GM11168 (cell line): ENCODE results near the gene BLCAP.

Source experiments
- in situ Hi-C: fragments of 300-500 bp; cut with MboI; formaldehyde crosslinking; loops from one replicate; pipeline ENCODE4 v1.12.0; 2022; ENCODE audit warnings: low sequenced_read_pairs; ENCODE audit not compliant: unreplicated experiment

Gene BLCAP

DNA sequence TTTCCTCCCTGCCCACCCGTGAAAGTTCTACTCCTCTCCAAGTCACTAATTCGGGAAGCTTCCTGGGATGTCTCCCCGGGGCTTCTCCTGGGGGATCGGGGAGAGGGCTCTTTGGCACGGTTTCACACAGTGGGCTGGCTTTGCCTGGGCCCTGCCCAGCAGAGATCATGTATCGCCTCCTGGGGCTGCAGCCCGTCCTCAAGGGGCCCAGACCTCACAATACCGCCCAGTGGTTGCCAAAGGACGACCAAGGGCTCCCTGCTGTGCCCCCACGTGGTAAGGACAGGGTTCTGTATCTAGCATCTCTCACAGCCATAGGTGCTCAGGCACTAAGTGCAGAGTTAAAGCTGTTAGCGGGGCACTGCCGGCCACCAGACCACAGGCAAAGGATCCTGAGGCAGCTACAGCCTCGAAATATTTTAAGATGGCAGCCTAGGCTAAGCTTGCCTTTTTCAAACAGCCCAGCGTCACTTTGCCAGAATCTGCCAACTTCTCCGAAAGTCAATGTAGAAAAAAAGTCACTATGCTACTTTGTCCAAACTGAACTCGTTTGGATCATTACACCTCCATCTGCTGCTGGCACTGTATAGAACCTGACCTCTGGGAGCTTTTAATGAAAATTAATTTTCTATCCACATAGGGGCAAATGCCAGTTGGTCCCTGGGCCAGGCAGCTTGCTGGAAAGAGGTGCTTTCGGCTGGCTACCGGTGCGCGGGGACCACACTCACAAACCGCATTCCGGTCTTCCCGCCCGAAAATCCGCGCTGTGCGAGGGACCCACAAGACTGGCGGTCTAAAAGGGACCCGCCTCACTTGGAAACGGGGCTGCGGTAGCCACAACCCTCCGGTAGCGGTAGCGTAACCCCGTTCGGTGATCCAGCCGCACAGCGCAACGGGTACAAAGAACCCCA lies 7.9 kb downstream of the BLCAP start:
- in situ Hi-C loops, result loop anchor here (10.0 kb wide), 1 partner anchor 115 kb away; no protein-coding TSS in a partner anchor

- in situ Hi-C loops, result no loop called here
These were observed 8.8 kb downstream of the BLCAP start for GRCh38 chr20:37518606-37519507.

- in situ Hi-C loops, result no loop called here
These were observed 9.6 kb downstream of the BLCAP start for GRCh38 chr20:37518059-37518458.

GRCh38 chr20:37516811-37517750 lies 10.6 kb downstream of the BLCAP start:
- in situ Hi-C loops, result no loop called here

GRCh38 chr20:37515876-37516275 lies 11.8 kb downstream of the BLCAP start:
- in situ Hi-C loops, result no loop called here

DNA sequence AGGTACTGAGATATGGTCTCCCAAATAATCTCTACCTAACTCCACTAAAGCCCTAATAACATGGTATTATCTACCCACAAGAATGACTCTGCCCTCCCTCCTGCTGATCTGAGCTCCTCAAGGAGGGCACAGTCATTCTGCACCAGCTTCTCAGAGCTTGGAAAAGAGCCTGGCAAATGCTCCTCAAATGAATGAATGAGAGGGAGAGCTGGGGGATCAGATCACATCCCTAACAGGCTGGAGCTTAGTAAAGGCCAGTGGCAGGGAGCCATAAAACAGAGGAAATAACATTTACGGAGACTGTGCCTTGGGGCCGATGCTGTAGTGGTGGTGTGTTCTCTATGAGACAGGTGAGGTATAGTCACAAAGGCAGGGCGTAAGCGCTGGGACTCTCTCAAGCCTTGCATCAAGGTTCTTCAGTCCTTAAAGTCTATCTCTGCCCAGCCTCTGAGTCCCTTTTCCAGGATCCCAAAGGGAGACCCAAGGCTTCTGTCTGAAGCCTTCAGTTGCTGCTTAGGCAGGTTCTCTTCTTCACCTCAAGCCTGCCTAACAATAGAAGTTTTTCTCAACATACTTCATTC lies 13.8 kb downstream of the BLCAP start:
- in situ Hi-C loops, result no loop called here

DNA sequence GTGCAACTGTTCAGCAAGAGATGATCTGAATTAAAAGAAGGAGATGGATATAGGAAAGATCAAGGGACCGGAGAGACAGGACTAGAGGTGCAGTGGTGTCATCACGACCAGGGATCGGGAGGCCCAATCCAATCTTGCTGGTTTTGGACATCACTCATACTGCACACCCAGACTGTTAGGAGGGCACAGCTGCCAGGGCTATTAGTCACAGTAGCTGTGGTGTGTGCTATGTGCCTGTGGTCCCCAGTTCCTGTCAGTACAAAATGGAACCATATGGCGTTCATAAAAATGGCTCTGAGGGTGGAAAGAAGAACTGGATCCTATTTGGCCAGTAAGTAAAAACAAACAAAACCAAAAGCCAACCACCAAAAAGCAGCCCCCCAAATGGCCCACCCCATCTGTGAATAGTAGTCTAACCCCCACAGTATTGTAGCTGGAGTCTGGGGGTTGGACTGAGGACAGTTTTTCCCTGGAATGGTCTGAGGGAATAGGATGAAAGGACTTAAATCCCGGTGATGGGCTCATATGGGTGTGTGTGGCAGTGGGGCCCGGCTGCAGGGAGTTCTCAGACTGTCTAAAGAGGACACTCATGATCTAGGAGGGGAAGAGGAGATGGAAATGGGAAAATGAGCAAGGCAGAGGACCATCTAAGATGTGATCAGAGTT lies 15.9 kb downstream of the BLCAP start:
- in situ Hi-C loops, result no loop called here

DNA sequence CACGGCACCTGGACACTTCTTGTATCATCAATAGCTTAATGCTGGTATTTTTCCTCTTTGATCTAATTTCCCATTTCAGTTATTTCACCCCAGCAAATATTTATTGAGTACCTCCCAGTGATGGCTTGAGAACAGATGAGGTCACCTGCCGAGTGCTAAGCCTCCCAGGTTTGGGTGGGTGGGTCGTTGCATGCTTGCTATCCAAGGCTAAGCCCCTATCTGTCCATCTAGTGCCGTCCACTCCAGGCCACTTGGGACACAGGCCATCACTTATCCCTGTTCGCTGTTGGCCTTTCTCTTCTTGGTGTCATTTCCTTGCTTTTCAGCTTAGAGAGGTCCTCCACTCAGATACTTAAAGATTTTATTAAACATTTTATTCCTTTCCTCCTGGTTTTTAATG lies 17.4 kb downstream of the BLCAP start:
- in situ Hi-C loops, result no loop called here

GRCh38 chr20:37506152-37506725 lies 21.4 kb downstream of the BLCAP start:
- in situ Hi-C loops, result no loop called here

DNA sequence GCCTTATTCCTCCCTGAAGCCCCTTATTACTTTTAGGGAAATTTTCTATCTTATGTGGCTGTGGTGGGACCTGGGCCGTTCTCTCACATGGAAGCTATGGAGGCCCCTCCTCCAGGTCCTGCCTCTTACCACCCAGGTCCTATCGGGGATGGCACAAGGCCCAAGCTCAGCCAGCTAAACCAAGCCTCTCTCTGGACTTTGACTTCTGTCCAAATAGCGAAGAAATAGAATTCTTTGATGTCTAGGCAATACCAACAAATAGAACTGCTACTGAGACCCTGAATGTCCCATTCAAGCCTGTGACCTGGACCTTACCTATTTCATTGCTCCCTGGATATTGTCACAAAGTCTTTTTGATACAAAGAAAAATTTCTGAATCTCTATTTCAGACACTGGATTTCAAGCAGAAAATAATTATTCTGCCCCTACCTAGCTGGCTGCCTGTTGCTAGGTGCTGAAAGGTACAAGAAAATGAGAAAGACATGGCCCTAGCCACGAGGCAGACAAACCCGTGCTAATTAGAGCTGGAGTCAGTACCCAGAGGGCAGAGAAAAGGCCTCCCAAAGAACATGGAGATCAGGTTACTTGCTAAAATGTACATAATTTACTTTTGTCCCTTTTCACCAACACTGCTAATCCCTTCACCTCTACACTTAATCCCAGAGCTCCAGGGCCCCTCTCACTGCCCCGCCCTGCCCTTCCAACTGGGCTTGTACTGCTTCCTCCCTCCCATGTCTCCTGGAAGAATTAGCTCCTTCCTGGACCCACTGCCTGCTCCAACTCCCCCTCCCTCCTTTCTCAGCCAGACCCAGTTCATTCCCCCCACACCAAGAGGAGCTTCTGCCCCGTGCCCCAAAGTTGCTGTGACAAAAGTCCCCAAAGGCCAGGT lies 22.2 kb downstream of the BLCAP start:
- in situ Hi-C loops, result no loop called here

GRCh38 chr20:37504404-37505096 lies 23.1 kb downstream of the BLCAP start:
- in situ Hi-C loops, result no loop called here

DNA sequence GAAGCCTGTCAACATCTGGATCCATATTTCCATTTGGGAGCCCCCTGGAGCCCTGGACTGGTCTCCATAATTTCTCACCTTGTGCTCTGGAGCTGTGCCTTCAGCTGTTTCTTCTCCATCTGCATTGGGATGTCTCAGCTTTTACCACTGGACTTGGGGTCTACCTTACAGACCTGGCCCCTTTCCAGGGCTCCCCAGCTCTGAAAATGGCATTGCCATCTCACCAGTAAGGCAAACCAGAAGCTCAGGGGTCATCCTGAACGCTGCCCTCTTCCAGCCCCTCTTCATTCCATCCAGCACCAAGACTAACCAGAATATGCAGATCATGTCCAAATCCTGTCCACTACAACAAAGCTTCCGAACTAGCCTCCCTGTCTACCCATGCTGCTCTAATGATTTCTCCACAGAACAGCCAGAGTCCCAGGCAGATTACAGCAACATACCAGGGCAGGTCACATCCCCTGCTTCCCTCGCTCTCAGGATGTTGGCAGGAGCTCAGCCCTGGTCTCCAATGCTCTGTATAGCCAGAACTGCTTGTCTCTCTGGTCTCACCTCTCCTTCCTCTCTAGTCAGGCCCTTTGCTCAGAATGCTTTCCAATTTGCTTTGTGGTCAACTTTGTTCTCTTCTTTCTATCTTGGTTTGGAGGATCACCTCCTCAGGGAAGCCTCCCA lies 24.3 kb downstream of the BLCAP start:
- in situ Hi-C loops, result no loop called here

DNA sequence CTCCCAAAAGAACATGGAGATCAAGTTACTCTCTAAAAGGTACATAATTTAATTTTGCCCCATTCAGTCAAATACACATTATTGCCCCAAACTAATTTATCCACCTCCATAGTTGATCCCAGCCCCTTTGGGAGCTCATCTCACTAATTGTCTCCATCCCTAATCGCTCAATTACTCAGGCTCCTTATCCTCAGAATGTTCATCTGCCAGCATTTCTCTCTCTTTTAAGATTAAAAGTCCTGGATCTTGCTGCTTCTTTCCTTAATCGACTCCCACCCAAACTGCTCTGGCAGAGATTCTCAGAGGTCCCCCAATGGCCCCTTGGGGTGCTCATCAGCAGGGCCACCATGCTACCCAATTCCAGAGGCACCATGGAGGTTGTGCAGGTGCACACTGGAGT lies 25.0 kb downstream of the BLCAP start:
- in situ Hi-C loops, result no loop called here

DNA sequence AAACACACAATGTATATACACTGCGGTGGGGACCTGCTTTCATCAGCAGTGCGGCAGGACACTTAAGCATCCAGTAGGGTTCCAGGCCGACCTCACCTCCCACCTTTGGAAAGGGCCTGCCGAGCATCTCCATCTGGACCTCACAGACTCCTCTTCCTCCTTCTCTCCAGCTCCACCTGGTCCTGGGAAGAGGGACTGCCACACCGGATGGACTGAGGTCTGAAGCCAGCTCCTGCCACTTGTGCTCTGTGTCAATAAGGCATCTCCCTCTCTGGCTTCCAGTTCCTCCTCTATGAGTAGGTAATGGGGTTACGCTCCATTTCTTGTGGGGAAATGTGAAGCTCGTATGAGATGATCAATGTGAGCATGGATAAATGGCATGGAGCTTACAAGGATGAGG lies 25.7 kb downstream of the BLCAP start:
- in situ Hi-C loops, result no loop called here

DNA sequence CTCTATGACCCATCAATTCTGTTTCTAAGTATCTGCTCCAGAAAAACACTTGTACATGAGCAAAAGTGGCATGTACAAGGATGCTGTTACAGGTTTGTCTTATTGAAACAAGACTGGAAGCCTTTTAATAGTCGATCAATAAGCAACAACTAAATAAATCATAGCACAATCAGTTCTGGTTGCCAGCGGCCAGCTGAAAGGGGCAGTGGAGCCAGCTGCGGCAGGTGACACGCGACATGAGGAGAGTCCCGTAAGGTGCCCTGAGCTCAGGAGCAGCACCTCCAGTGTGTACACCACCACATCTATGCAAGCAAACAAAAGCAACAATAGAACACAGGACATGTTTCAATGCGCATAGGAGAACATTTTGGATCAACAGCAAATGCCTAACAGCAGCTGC lies 27.4 kb downstream of the BLCAP start:
- in situ Hi-C loops, result no loop called here

GRCh38 chr20:37498066-37498665 lies 29.5 kb downstream of the BLCAP start:
- in situ Hi-C loops, result no loop called here
